ENCODE data around the gene PHACTR1. TPM values are rescaled to one million over a fixed set of nuclear protein-coding genes. Genes with fewer than 3 reads are reported as not detected.

The PHACTR1 gene
- total and polyA plus RNA-seq, 7 donors, result 0.04 to 3.0 (median 0.85) TPM

DNA sequence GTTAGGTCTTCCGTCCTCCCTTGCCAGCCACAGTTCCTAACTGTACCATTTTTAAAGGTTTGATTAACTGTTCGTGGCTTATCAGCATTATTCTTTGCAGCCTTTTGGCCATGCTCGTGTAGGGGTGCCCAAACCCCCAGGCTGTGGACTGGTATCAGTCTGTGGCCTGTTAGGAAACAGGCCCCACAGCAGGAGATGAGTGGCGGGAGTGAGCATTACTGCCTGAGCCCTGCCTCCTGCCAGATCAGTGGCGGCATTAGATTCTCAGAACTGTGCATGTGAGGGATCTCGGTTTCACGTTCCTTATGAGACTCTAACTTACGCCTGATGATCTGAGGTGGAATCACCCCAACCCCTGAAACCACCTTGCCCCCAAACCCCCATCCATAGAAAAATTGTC, 532.4 kb downstream of the PHACTR1 start:
- H3K4me1 ChIP-seq, result no peaks in the 10 kb centered on the region
- WGBS, 3 donors, result 69 to 73% (median 72%) methylated on average over 8 of the region's 8 CpGs
- ATAC-seq (no peak), DNase-seq (no peak)
- TF ChIP-seq, protein P1, sequence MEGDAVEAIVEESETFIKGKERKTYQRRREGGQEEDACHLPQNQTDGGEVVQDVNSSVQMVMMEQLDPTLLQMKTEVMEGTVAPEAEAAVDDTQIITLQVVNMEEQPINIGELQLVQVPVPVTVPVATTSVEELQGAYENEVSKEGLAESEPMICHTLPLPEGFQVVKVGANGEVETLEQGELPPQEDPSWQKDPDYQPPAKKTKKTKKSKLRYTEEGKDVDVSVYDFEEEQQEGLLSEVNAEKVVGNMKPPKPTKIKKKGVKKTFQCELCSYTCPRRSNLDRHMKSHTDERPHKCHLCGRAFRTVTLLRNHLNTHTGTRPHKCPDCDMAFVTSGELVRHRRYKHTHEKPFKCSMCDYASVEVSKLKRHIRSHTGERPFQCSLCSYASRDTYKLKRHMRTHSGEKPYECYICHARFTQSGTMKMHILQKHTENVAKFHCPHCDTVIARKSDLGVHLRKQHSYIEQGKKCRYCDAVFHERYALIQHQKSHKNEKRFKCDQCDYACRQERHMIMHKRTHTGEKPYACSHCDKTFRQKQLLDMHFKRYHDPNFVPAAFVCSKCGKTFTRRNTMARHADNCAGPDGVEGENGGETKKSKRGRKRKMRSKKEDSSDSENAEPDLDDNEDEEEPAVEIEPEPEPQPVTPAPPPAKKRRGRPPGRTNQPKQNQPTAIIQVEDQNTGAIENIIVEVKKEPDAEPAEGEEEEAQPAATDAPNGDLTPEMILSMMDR (IDR thresholded peaks at IDR 0.05), result no peak
- H3K27ac ChIP-seq, result no peak overlapping the region
- no peaks in the 10 kb centered on the region for H3K9me3 ChIP-seq
- no peaks in the 10 kb centered on the region for H3K36me3 ChIP-seq (ENCODE audit: insufficient read depth in 1 of 2, low read depth in 1 of 2)
- no peak overlapping the region for H3K4me3 ChIP-seq
- intact Hi-C loops (cut with DNase I), result no loop called here
- H3K27me3 ChIP-seq (ENCODE audit: insufficient read depth in 3 of 3, low read length in 2 of 3), result peaks cover 0 to 2% (median 0%) of the 10 kb centered on the region in 3 donors

DNA sequence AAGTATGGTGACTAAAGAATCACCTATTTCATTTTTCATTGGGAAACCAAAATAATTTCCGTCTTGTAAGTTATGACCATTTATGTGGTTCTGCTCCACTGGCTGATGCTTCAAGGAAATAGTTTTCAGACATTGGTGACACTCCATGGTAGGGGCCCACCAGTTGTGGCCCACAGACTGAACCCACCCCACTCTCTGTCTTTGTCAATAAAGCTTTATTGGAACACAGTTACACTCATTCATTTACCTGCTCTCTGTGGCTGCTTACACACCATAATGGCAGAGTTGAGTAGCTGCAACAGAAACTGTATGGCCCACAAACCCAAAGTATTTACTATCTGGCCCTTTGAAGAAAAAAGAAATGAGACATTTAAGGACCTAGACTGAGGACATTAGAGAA, 533.2 kb downstream of the PHACTR1 start:
- no peak overlapping the region for H3K27ac ChIP-seq
- DNase-seq, result no peak
- WGBS, 3 donors, result 94 to 100% (median 100%) methylated on average over 1 of the region's 1 CpG
- no peaks in the 10 kb centered on the region for H3K27me3 ChIP-seq (ENCODE audit: insufficient read depth in 3 of 3, low read length in 2 of 3)
- no peaks in the 10 kb centered on the region for H3K9me3 ChIP-seq
- no peak overlapping the region for H3K4me3 ChIP-seq
- intact Hi-C loops (cut with DNase I), result no loop called here
- H3K36me3 ChIP-seq (ENCODE audit: insufficient read depth in 1 of 2, low read depth in 1 of 2), result no peaks in the 10 kb centered on the region
- no peaks in the 10 kb centered on the region for H3K4me1 ChIP-seq
- TF ChIP-seq, protein P1 (IDR thresholded peaks at IDR 0.05), result no peak
- no peak for ATAC-seq

DNA sequence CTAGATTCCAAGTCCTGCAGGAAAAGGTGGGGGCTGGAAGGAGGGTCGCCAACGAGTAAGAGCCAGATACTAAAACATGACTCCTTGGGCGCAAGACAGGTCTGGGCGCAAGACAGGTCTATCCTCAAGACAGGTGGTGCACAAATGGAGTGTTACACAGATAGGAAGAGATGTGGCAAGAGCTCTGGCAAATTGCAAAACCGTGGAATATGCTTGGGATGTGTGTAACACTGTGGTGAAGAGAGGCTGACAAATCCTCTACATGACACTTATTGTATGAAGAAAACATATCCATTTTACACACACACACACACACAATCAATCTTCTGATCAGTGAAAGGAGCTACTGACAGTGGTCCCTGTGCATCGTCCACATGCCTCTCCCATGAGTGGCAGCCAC, 534.1 kb downstream of the PHACTR1 start:
- no peak overlapping the region for H3K4me3 ChIP-seq
- no peak for DNase-seq
- intact Hi-C loops (cut with DNase I), result no loop called here
- H3K27ac ChIP-seq, result no peak overlapping the region
- TF ChIP-seq, protein P1 (IDR thresholded peaks at IDR 0.05), result no peak
- H3K27me3 ChIP-seq (ENCODE audit: insufficient read depth in 3 of 3, low read length in 2 of 3), result no peaks in the 10 kb centered on the region
- no peak for ATAC-seq
- H3K36me3 ChIP-seq (ENCODE audit: insufficient read depth in 1 of 2, low read depth in 1 of 2), result no peaks in the 10 kb centered on the region
- no peaks in the 10 kb centered on the region for H3K4me1 ChIP-seq
- WGBS, 3 donors, result 76 to 86% (median 77%) methylated on average over 6 of the region's 6 CpGs
- no peaks in the 10 kb centered on the region for H3K9me3 ChIP-seq

DNA sequence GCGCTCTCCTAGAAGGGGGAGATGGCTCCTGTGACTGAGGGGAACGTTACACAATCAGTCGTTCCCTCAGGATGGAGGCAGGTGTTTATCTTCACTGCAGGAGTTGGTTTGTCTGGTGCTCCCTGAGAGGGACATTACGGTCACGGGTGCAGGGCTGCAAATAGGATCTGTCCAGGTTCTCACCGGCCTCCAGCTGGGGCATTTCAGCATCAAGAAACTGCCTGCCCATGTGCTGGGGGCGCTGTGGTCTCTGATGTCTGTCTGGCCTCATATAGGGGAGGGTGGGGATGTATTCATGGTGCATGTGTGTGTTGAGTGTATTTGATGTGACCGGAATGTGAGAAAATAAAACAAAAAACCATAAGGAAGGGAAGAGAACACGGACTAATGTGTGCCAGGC, 534.7 kb downstream of the PHACTR1 start:
- no peak overlapping the region for H3K4me3 ChIP-seq
- no peaks in the 10 kb centered on the region for H3K9me3 ChIP-seq
- no peaks in the 10 kb centered on the region for H3K27me3 ChIP-seq (ENCODE audit: insufficient read depth in 3 of 3, low read length in 2 of 3)
- no peak overlapping the region for H3K27ac ChIP-seq
- ATAC-seq (no peak), DNase-seq (no peak)
- H3K36me3 ChIP-seq (ENCODE audit: insufficient read depth in 1 of 2, low read depth in 1 of 2), result no peaks in the 10 kb centered on the region
- intact Hi-C loops (cut with DNase I), result no loop called here
- 64 to 78% (median 70%) methylated on average over 9 of the region's 9 CpGs for WGBS, 3 donors
- H3K4me1 ChIP-seq, result no peaks in the 10 kb centered on the region
- TF ChIP-seq, protein P1 (IDR thresholded peaks at IDR 0.05), result no peak

DNA sequence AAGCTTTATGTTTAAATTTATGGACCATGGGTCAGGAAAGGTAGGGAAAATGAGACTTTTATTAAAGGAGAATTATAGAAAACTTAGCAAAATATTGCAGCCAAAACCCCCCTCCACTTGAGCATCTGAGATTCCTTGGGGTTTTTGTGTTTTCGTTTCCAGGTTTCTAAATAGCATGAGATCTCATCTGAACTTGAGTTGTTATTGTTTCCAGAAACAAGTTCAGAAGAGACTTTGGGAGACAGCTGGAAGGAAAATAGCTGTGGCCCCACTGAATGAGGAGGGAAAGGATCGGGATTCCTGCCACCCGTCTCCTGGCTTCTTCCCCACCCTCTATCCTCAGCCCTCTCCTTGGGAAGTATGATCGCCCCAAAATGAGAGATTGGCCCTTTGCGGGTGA, 536.2 kb downstream of the PHACTR1 start:
- DNase-seq, result no peak
- no peak overlapping the region for H3K4me3 ChIP-seq
- intact Hi-C loops (cut with DNase I), result no loop called here
- H3K36me3 ChIP-seq (ENCODE audit: insufficient read depth in 1 of 2, low read depth in 1 of 2), result no peaks in the 10 kb centered on the region
- H3K27ac ChIP-seq, result no peak overlapping the region
- no peaks in the 10 kb centered on the region for H3K4me1 ChIP-seq
- TF ChIP-seq, protein P1 (IDR thresholded peaks at IDR 0.05), result no peak
- no peaks in the 10 kb centered on the region for H3K9me3 ChIP-seq
- WGBS, 3 donors, result 66 to 77% (median 74%) methylated on average over 5 of the region's 5 CpGs
- no peak for ATAC-seq
- no peaks in the 10 kb centered on the region for H3K27me3 ChIP-seq (ENCODE audit: insufficient read depth in 3 of 3, low read length in 2 of 3)
